ENCODE measurements around the gene GRM3. TPM values are rescaled to one million over a fixed set of nuclear protein-coding genes. Genes with fewer than 3 reads are reported as not detected.

The GRM3 gene
- total and polyA plus RNA-seq, 2 of the 8 experiments (the other 6 are each of a cell fraction or from before 2014, with no cell fraction given), result 3.1 to 4.2 TPM

DNA sequence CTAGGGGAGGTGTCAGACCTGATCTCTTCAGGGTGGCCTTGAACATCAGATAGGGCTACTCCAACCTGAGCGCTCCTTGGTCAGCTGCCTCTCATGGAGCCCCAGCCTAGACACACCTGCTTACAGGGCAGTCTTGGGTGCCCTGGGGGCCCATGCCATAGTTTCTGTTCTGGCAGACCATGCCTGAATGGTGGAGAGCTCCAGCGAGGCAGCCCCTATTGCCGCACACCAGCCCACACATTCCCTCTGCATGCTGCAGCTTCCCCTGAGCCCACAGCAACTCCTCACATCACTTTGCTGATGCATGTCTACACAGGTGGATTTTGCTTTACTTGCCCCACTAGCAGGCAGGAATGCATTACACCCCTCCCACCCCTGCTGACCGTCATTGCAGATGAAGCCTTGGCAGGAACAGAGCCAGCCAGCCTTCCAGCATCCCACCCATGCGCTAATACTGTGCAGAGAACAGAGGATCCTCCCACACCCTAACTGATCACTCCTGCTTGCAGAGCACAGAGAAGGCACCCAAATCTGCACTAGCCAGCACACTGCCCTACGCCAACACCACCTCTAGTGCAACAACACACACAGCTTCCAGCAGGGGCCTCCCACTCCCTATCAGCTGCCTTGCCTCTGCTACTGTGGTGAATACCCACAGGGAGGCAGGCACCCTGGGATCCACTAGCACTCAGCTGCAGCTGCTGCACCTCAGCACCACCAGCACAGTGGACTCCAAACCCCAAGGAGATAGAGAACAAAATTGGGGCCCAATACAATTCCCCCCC, 43.0 kb upstream of the GRM3 start (continued):
- TF ChIP-seq KDM5A (IDR thresholded peaks at IDR 0.05; ENCODE audit: low read length), result no peak
- TF ChIP-seq CHD1 (IDR thresholded peaks at IDR 0.05; ENCODE audit: low read depth, low read length), result no peak
- TF ChIP-seq SUZ12 (IDR thresholded peaks at IDR 0.05; ENCODE audit: low read length), result no peak
- TF ChIP-seq RFX5 (IDR thresholded peaks at IDR 0.05; ENCODE audit: borderline replicate concordance, low read depth, low read length), result no peak
- TF ChIP-seq, protein P1, sequence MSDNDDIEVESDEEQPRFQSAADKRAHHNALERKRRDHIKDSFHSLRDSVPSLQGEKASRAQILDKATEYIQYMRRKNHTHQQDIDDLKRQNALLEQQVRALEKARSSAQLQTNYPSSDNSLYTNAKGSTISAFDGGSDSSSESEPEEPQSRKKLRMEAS (IDR thresholded peaks at IDR 0.05), result no peak

Data from H1 (cell line).